ENCODE results near the gene SLC6A20. TPM values are rescaled to one million over a fixed set of nuclear protein-coding genes. Genes with fewer than 3 reads are reported as not detected.

The SLC6A20 gene
- total RNA-seq, 1 donor from 2014 or later, result 2.9 TPM

DNA sequence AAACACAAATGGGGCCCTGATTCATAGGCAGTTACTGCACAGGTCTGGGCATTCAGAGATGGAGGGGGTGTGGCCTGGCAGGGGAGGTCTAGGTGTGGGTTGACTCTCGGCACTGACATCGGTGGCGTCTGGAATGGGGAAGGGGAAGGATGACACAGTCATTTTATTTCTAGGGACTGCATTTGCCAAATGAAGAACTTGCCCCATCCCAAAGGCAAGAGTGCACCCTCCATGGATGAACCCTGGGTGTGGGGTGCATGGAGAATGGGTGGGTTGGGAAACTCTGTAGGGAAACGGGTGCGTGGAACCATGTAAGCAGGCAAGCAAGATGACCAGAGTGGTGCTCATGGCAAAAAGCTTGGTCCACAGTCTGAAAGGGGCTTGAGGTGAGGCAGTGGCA, 24.5 kb downstream of the SLC6A20 start:
- intact Hi-C loops (cut with DNase I), result no loop called here
- no peaks in the 10 kb centered on the region for H3K27me3 ChIP-seq
- DNase-seq (ENCODE audit: extremely low spot score in 2 of 2), result peak in 1 of 2 donors; percentile 82
- no peak overlapping the region for H3K4me3 ChIP-seq
- H3K36me3 ChIP-seq, result no peaks in the 10 kb centered on the region
- TF ChIP-seq POLR2A (IDR thresholded peaks at IDR 0.05) (no peak), POLR2AphosphoS5 (IDR thresholded peaks at IDR 0.05; ENCODE audit: insufficient read depth in 1 of 2, low read depth in 1 of 2) (no peak)
- TF ChIP-seq, protein P1, sequence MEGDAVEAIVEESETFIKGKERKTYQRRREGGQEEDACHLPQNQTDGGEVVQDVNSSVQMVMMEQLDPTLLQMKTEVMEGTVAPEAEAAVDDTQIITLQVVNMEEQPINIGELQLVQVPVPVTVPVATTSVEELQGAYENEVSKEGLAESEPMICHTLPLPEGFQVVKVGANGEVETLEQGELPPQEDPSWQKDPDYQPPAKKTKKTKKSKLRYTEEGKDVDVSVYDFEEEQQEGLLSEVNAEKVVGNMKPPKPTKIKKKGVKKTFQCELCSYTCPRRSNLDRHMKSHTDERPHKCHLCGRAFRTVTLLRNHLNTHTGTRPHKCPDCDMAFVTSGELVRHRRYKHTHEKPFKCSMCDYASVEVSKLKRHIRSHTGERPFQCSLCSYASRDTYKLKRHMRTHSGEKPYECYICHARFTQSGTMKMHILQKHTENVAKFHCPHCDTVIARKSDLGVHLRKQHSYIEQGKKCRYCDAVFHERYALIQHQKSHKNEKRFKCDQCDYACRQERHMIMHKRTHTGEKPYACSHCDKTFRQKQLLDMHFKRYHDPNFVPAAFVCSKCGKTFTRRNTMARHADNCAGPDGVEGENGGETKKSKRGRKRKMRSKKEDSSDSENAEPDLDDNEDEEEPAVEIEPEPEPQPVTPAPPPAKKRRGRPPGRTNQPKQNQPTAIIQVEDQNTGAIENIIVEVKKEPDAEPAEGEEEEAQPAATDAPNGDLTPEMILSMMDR (IDR thresholded peaks at IDR 0.05), result no peak
- H3K9me3 ChIP-seq, result no peaks in the 10 kb centered on the region
- no peak overlapping the region for H3K27ac ChIP-seq
- H3K4me1 ChIP-seq, result no peaks in the 10 kb centered on the region

DNA sequence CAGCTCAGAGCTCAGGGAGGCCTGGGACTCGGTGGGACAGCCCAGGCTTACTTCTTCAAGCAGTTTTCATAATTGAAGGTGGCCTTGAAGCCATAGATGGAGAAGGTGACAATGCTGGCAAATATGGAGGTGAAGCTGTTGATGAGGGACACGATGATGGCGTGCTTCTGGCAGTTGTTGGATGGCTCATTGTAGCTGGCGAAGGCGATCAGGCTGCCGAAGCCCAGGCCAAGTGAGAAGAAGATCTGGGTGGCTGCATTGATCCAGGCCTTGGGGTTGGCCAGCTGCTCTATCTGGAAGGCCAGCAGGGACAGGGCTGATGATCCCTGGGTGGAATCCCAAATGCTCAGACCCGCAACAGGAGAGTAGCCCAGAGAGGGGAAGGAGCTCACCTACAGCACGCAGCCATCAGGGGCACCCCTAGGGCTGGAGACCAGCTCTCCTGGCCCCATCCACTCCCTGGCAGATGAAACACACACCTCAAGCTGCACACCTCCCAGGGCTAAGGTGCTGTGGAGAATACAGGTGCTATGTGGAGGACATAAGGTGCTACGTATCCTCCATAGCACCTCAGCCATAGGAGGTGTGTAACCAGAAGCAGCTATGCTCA, 25.1 kb downstream of the SLC6A20 start:
- Histone ChIP-seq H3K4me1 (no peaks in the 10 kb centered on the region), H3K27ac (no peak overlapping the region), H3K36me3 (no peaks in the 10 kb centered on the region), H3K27me3 (no peaks in the 10 kb centered on the region), H3K4me3 (no peak overlapping the region), H3K9me3 (no peaks in the 10 kb centered on the region)
- DNase-seq (ENCODE audit: extremely low spot score in 2 of 2), result no peak
- TF ChIP-seq, protein P1 (IDR thresholded peaks at IDR 0.05), result no peak
- TF ChIP-seq POLR2AphosphoS5 (IDR thresholded peaks at IDR 0.05; ENCODE audit: insufficient read depth in 1 of 2, low read depth in 1 of 2) (no peak), POLR2A (IDR thresholded peaks at IDR 0.05) (no peak)
- intact Hi-C loops (cut with DNase I), result no loop called here

DNA sequence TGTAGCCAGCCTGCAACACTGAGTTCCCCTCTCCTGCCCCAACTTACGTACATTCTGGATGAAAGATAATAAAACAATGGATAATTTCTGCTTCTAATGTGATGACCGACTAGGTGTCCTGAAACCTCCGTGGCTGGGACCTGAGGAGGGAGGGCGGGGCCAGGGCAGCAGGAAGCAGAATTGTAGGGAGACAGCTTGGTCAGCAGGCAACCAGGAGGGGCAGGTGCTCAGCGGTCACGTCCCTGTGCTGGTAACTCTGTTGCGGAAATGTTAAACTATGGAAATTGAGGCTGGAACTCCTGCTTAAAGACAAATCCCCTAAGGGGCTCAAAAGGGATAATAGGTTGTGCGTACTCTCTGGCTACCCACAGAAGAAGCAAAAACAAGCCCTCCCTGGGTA, 30.4 kb downstream of the SLC6A20 start:
- Histone ChIP-seq H3K27ac (no peak overlapping the region), H3K9me3 (no peaks in the 10 kb centered on the region), H3K36me3 (no peaks in the 10 kb centered on the region), H3K4me1 (no peaks in the 10 kb centered on the region), H3K27me3 (no peaks in the 10 kb centered on the region), H3K4me3 (no peak overlapping the region)
- intact Hi-C loops (cut with DNase I), result no loop called here
- TF ChIP-seq POLR2A (IDR thresholded peaks at IDR 0.05) (no peak), POLR2AphosphoS5 (IDR thresholded peaks at IDR 0.05; ENCODE audit: insufficient read depth in 1 of 2, low read depth in 1 of 2) (no peak)
- TF ChIP-seq, protein P1 (IDR thresholded peaks at IDR 0.05), result no peak
- peak in 1 of 2 donors; percentile 37 for DNase-seq (ENCODE audit: extremely low spot score in 2 of 2)

DNA sequence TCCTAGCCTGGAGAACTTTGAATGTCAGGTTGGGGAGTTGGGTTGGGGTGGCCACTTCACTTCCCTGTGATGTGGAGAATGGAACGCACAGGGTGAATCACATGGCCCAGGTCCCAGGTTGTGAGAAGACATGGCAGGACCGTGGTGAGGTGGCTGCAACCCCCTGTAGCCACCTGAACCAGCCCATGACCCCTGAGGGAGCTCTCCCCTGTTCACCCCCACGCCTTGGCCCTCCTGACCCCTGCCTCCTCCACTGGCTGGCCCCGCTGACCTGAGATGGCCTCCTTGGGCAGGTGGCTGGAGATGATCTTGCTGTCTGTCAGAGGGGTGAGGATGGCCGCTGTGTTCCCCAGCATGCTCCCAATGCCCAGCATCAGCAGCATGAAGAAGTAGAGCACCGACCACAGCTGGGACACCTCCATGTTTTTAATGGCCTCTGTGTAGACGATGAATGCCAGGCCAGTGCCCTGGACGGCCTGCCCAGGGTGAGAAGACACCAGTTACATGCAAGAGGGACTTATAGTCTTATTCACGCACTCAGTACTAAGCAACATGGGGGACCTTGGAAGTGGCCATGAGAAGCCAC, 31.0 kb downstream of the SLC6A20 start:
- Histone ChIP-seq H3K4me1 (no peaks in the 10 kb centered on the region), H3K27ac (no peak overlapping the region), H3K36me3 (no peaks in the 10 kb centered on the region), H3K27me3 (no peaks in the 10 kb centered on the region), H3K4me3 (no peak overlapping the region), H3K9me3 (no peaks in the 10 kb centered on the region)
- intact Hi-C loops (cut with DNase I), result no loop called here
- TF ChIP-seq POLR2A (IDR thresholded peaks at IDR 0.05) (no peak), POLR2AphosphoS5 (IDR thresholded peaks at IDR 0.05; ENCODE audit: insufficient read depth in 1 of 2, low read depth in 1 of 2) (no peak)
- TF ChIP-seq, protein P1 (IDR thresholded peaks at IDR 0.05), result no peak
- peak in 1 of 2 donors; percentile 67 for DNase-seq (ENCODE audit: extremely low spot score in 2 of 2)

DNA sequence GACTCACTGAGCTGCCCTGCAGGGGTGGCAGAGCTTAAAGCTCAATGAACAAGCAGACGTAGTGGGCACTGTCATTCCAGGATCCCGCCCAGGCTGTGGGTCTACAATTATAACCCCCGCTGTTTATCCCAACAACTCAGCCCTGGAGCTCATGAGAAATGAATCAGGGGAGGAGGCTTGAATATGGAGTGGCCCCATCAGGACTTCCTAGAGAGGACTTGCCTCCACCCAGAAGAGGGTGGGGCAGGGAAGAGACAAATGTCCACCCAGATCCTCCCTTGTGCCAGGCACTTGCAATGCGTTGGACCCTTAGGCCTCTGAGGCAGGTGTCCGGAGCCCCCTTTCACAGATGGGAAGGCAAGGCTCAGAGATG, 33.0 kb downstream of the SLC6A20 start:
- intact Hi-C loops (cut with DNase I), result loop anchor here (5.0 kb wide), 1 partner anchor 164 kb away; no protein-coding TSS in a partner anchor
- TF ChIP-seq POLR2AphosphoS5 (IDR thresholded peaks at IDR 0.05; ENCODE audit: insufficient read depth in 1 of 2, low read depth in 1 of 2) (no peak), POLR2A (IDR thresholded peaks at IDR 0.05) (no peak)
- TF ChIP-seq, protein P1 (IDR thresholded peaks at IDR 0.05), result no peak
- Histone ChIP-seq H3K4me1 (no peaks in the 10 kb centered on the region), H3K4me3 (no peak overlapping the region), H3K27me3 (no peaks in the 10 kb centered on the region), H3K36me3 (no peaks in the 10 kb centered on the region), H3K27ac (no peak overlapping the region), H3K9me3 (no peaks in the 10 kb centered on the region)
- no peak for DNase-seq (ENCODE audit: extremely low spot score in 2 of 2)
